ENCODE results near the gene GNB3.
"Not testable (repeated sequence)": the region's sequence is repeated elsewhere in the genome, so short reads cannot be mapped to it uniquely, and the experiment has no call there.

Gene GNB3

GRCh38 chr12:6866920-6867412, 26.2 kb downstream of the GNB3 start:
- H3K27me3 ChIP-seq (ENCODE audit: control insufficient read depth, insufficient read depth, low read length), result no peaks in the 10 kb centered on the region
- H3K36me3 ChIP-seq (ENCODE audit: insufficient read depth, low read length), result peaks cover 70% of the 10 kb centered on the region
- peak overlapping the region; percentile 97 for H3K4me3 ChIP-seq (ENCODE audit: low read length)
- no peaks in the 10 kb centered on the region for H3K9me3 ChIP-seq (replicated peaks; ENCODE audit: low read length)
- H3K9ac ChIP-seq (ENCODE audit: low read depth, low read length), result peak overlapping the region; percentile 77
- peaks cover 42% of the 10 kb centered on the region for H3K4me1 ChIP-seq (ENCODE audit: control insufficient read depth, insufficient read depth, low read length)
- peak overlapping the region; percentile 86 for H3K4me2 ChIP-seq (ENCODE audit: low read length)

- no peaks in the 10 kb centered on the region for H3K27me3 ChIP-seq (ENCODE audit: control insufficient read depth, insufficient read depth, low read length)
- H3K4me1 ChIP-seq (ENCODE audit: control insufficient read depth, insufficient read depth, low read length), result peaks cover 46% of the 10 kb centered on the region
- peaks cover 67% of the 10 kb centered on the region for H3K36me3 ChIP-seq (ENCODE audit: insufficient read depth, low read length)
- H3K9ac ChIP-seq (ENCODE audit: low read depth, low read length), result peak within 1 kb of the TSS; percentile 96
- no peaks in the 10 kb centered on the region for H3K9me3 ChIP-seq (replicated peaks; ENCODE audit: low read length)
- H3K4me3 ChIP-seq (ENCODE audit: low read length), result peak within 1 kb of the TSS; percentile 97
- H3K4me2 ChIP-seq (ENCODE audit: low read length), result peak within 1 kb of the TSS; percentile 86
These were observed 26.9 kb downstream of the GNB3 start, which contains the start of gene TPI1 for GRCh38 chr12:6867413-6868210. Gene TPI1 (plus strand): TSS chr12:6867531. CDS start chr12:6867567, 36 bp downstream.

- H3K4me1 ChIP-seq (ENCODE audit: control insufficient read depth, insufficient read depth, low read length), result peaks cover 46% of the 10 kb centered on the region
- no peaks in the 10 kb centered on the region for H3K9me3 ChIP-seq (replicated peaks; ENCODE audit: low read length)
- peak overlapping the region; percentile 97 for H3K4me3 ChIP-seq (ENCODE audit: low read length)
- H3K27me3 ChIP-seq (ENCODE audit: control insufficient read depth, insufficient read depth, low read length), result no peaks in the 10 kb centered on the region
- H3K9ac ChIP-seq (ENCODE audit: low read depth, low read length), result peak overlapping the region; percentile 96
- H3K36me3 ChIP-seq (ENCODE audit: insufficient read depth, low read length), result peaks cover 59% of the 10 kb centered on the region
- peak overlapping the region; percentile 86 for H3K4me2 ChIP-seq (ENCODE audit: low read length)
These were observed 27.7 kb downstream of the GNB3 start for GRCh38 chr12:6868211-6869048.

- Histone ChIP-seq H3K9me3 (replicated peaks; ENCODE audit: low read length) (no peaks in the 10 kb centered on the region), H3K36me3 (ENCODE audit: insufficient read depth, low read length) (peaks cover 52% of the 10 kb centered on the region), H3K4me2 (ENCODE audit: low read length) (peak overlapping the region; percentile 86), H3K4me3 (ENCODE audit: low read length) (peak overlapping the region; percentile 97), H3K4me1 (ENCODE audit: control insufficient read depth, insufficient read depth, low read length) (peaks cover 46% of the 10 kb centered on the region), H3K27me3 (ENCODE audit: control insufficient read depth, insufficient read depth, low read length) (no peaks in the 10 kb centered on the region), H3K9ac (ENCODE audit: low read depth, low read length) (peak overlapping the region; percentile 96)
These were observed 28.6 kb downstream of the GNB3 start for GRCh38 chr12:6869049-6870021.

GRCh38 chr12:6870304-6870703, 29.6 kb downstream of the GNB3 start:
- H3K4me3 ChIP-seq (ENCODE audit: low read length); H3K4me2 ChIP-seq (ENCODE audit: low read length); H3K9ac ChIP-seq (ENCODE audit: low read depth, low read length); H3K9me3 ChIP-seq (replicated peaks; ENCODE audit: low read length); H3K27me3 ChIP-seq (ENCODE audit: control insufficient read depth, insufficient read depth, low read length): not testable (repeated sequence)
- H3K36me3 ChIP-seq (ENCODE audit: insufficient read depth, low read length), result peaks cover 46% of the 10 kb centered on the region
- H3K4me1 ChIP-seq (ENCODE audit: control insufficient read depth, insufficient read depth, low read length), result peaks cover 46% of the 10 kb centered on the region

- peak overlapping the region; percentile 99 for H3K4me2 ChIP-seq (ENCODE audit: low read length)
- no peaks in the 10 kb centered on the region for H3K27me3 ChIP-seq (ENCODE audit: control insufficient read depth, insufficient read depth, low read length)
- H3K9me3 ChIP-seq (replicated peaks; ENCODE audit: low read length), result no peaks in the 10 kb centered on the region
- peak overlapping the region; percentile 81 for H3K4me3 ChIP-seq (ENCODE audit: low read length)
- H3K9ac ChIP-seq (ENCODE audit: low read depth, low read length), result peak overlapping the region; percentile 86
- peaks cover 43% of the 10 kb centered on the region for H3K4me1 ChIP-seq (ENCODE audit: control insufficient read depth, insufficient read depth, low read length)
- H3K36me3 ChIP-seq (ENCODE audit: insufficient read depth, low read length), result peaks cover 36% of the 10 kb centered on the region
These were observed 30.6 kb downstream of the GNB3 start for GRCh38 chr12:6871052-6871957.

GRCh38 chr12:6872073-6873048, 31.6 kb downstream of the GNB3 start:
- peak overlapping the region; percentile 81 for H3K4me3 ChIP-seq (ENCODE audit: low read length)
- peak overlapping the region; percentile 99 for H3K4me2 ChIP-seq (ENCODE audit: low read length)
- peak overlapping the region; percentile 86 for H3K9ac ChIP-seq (ENCODE audit: low read depth, low read length)
- peaks cover 34% of the 10 kb centered on the region for H3K4me1 ChIP-seq (ENCODE audit: control insufficient read depth, insufficient read depth, low read length)
- peaks cover 36% of the 10 kb centered on the region for H3K36me3 ChIP-seq (ENCODE audit: insufficient read depth, low read length)
- no peaks in the 10 kb centered on the region for H3K27me3 ChIP-seq (ENCODE audit: control insufficient read depth, insufficient read depth, low read length)
- H3K9me3 ChIP-seq (replicated peaks; ENCODE audit: low read length), result no peaks in the 10 kb centered on the region

- peak within 1 kb of the TSS; percentile 81 for H3K4me3 ChIP-seq (ENCODE audit: low read length)
- H3K36me3 ChIP-seq (ENCODE audit: insufficient read depth, low read length), result peaks cover 36% of the 10 kb centered on the region
- H3K9ac ChIP-seq (ENCODE audit: low read depth, low read length), result peak within 1 kb of the TSS; percentile 86
- H3K4me1 ChIP-seq (ENCODE audit: control insufficient read depth, insufficient read depth, low read length), result peaks cover 34% of the 10 kb centered on the region
- H3K9me3 ChIP-seq (replicated peaks; ENCODE audit: low read length), result no peaks in the 10 kb centered on the region
- no peaks in the 10 kb centered on the region for H3K27me3 ChIP-seq (ENCODE audit: control insufficient read depth, insufficient read depth, low read length)
- H3K4me2 ChIP-seq (ENCODE audit: low read length), result peak within 1 kb of the TSS; percentile 99
These were observed 32.6 kb downstream of the GNB3 start, which contains the start of gene SPSB2 for GRCh38 chr12:6873094-6874014. Gene SPSB2 (minus strand): TSS chr12:6873303. CDS start chr12:6872901, 402 bp downstream.

- H3K9me3 ChIP-seq (replicated peaks; ENCODE audit: low read length); H3K27me3 ChIP-seq (ENCODE audit: control insufficient read depth, insufficient read depth, low read length): not testable (repeated sequence)
- H3K4me3 ChIP-seq (ENCODE audit: low read length), result peak overlapping the region; percentile 81
- peak overlapping the region; percentile 99 for H3K4me2 ChIP-seq (ENCODE audit: low read length)
- peak overlapping the region; percentile 86 for H3K9ac ChIP-seq (ENCODE audit: low read depth, low read length)
- H3K36me3 ChIP-seq (ENCODE audit: insufficient read depth, low read length), result peaks cover 33% of the 10 kb centered on the region
- H3K4me1 ChIP-seq (ENCODE audit: control insufficient read depth, insufficient read depth, low read length), result peaks cover 31% of the 10 kb centered on the region
These were observed 33.3 kb downstream of the GNB3 start for GRCh38 chr12:6874015-6874368.
